KOPT-K1 (cell line): ENCODE data around the gene TBC1D9.
"Not testable (repeated sequence)": the region's sequence is repeated elsewhere in the genome, so short reads cannot be mapped to it uniquely, and the experiment has no call there.

Experiments
- H3K27ac ChIP-seq: fragments of 200-600 bp; sonication (generic); 2 replicates; pipeline ENCODE4 v1.5.1; 2016; ENCODE audit warnings: antibody characterized with exemption, mild to moderate bottlenecking, low read depth, low read length; ENCODE audit not compliant: poor library complexity, severe bottlenecking
- H3K36me3 ChIP-seq: fragments of 200-600 bp; sonication (generic); 2 replicates; pipeline ENCODE4 v1.5.1; 2017; ENCODE audit warnings: antibody characterized with exemption, mild to moderate bottlenecking, low read length, moderate library complexity; ENCODE audit not compliant: insufficient read depth
- H3K9me3 ChIP-seq: fragments of 200-600 bp; sonication (generic); 2 replicates; pipeline ENCODE4 v1.5.1; 2017; ENCODE audit warnings: antibody characterized with exemption, low read length, mild to moderate bottlenecking; ENCODE audit not compliant: insufficient read depth, poor library complexity, severe bottlenecking

The TBC1D9 gene

DNA sequence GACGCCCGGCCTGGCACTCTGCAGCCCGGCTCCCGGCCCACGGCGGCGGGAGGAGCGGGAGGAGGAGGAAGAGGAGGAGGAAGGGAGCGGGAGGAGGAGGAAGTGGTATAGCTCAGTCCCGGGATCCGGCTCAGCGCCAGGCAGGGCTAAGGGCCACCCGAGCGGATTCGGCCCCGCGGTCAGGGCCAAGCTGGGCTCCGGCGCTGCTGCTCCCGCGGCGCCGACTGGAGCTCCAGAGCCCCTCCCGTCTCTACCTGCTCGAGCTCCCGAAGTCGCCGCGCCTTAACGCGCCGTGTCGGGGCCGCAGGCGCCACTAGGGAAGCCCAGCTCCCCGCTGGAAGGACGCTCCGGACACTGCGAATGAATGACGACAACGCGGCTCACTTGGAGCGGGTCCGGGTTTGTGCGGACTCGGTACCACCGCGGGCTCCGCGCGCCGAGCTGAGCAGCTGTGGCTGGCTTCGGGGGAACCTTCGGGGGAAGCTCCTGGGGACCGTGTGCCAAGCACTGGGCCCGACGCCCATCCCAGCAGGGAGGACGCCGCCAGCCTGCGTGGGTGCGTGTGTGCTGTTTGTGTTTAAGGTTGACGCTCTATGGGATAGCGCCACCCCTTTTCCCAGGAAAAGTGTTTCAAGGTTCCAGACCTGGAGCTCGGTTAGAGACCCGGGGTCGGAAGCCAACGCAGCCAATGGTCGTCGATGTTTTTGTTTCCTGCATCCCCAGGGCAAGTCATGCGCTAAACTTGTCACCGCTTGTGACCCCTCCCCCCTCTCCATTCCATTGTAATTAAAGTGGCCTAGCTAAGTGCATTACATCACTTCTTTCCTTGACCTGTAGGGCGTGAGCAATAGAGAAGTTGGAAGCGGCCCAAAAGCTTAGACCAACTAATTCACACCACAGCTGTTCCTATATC is at the start of gene TBC1D9:
Gene TBC1D9, minus strand, starts transcription at position 67 of the 913 bp plus-strand sequence. CDS start 340 bp downstream, outside the sequence.
- Histone ChIP-seq H3K9me3 (no peaks in the 10 kb centered on the region), H3K36me3 (no peaks in the 10 kb centered on the region), H3K27ac (peak within 1 kb of the TSS; percentile 18)

DNA sequence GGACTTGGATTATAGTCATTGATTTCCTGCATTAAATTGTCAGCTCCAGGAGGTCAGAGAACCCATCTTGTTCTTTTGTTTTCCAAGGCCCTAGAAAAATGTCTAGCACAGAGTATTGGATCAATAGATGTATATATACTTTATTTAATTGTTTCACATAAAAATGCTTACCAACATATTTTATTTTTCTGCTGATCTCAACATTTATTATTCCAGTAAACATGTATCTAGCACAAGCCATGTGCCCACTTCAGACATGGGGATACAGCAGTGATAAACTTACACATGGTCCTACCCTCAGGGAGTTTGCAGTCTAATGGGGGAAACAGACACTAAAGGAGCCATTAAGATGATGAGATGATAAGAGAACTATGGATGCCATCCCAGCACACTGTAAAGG is 49.1 kb upstream of the TBC1D9 start:
- no peaks in the 10 kb centered on the region for H3K36me3 ChIP-seq
- no peaks in the 10 kb centered on the region for H3K9me3 ChIP-seq
- no peak overlapping the region for H3K27ac ChIP-seq

DNA sequence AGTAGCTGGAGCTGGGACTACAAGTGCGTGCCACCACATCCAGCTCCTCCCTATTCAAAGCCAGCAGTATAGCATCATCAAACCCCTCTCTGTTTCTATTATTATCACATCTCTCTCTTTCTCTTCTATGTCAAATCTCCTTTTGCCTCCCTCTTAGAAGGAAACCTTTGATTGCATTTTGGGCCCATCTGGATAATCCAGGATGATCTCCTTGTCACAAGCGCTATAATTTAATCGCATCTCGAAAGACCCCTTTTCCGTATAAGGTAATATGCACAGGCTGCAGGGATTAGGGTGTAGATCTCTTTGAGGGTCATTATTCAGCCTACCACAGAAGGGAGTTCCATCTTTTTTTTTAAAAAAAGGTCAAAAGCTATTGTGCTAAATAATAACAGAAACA is 46.4 kb upstream of the TBC1D9 start:
- Histone ChIP-seq H3K27ac (no peak overlapping the region), H3K9me3 (no peaks in the 10 kb centered on the region)

DNA sequence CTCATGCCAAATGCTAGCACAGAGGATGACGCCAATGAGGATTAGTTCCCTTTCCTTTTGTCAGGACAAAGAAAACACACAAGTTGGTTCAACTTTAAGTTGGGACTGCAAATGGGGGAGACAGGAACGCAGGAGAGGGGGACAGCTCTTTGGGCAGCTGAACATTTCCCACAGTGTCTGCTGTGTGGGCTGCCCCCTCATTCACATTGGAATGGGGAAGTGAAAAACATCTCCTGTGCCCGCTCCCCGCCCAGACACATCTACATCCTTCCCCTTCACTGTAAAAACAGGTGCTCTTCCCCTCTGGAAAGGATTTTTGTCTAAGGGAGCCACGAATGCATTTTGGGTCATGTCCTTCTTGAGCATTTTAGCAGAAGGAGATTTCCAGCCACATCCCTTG is 44.5 kb upstream of the TBC1D9 start:
- H3K9me3 ChIP-seq, result no peaks in the 10 kb centered on the region
- no peak overlapping the region for H3K27ac ChIP-seq
- no peaks in the 10 kb centered on the region for H3K36me3 ChIP-seq

More for the DNA sequence above, 46.4 kb upstream of the TBC1D9 start:
- H3K36me3 ChIP-seq, result no peaks in the 10 kb centered on the region

DNA sequence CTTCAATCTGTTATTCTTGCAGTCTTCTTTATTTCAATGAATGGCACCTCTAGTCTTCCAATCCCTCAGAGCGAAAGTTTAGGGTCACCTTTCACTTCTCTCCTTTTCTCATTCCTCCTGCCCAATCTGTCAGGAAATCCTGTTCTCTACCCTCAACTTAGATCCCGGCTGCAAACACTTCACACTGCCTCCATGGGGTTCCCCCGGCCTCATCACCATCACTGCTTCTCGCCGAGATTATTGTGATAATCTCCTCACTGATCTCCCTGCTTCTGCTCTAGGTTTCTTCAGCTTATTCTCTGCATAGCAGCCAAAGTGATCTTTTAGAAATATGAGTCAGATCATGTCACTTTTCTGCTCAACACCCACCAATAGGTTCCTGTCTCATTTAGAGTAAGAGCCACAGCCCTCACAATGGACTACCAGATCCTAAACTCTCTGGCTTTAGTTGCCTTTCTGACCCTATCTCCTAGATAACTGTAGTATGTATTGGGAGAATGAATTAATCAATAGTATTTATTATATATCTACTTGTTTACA is 43.6 kb upstream of the TBC1D9 start:
- Histone ChIP-seq H3K36me3 (no peaks in the 10 kb centered on the region), H3K9me3 (no peaks in the 10 kb centered on the region), H3K27ac (no peak overlapping the region)

DNA sequence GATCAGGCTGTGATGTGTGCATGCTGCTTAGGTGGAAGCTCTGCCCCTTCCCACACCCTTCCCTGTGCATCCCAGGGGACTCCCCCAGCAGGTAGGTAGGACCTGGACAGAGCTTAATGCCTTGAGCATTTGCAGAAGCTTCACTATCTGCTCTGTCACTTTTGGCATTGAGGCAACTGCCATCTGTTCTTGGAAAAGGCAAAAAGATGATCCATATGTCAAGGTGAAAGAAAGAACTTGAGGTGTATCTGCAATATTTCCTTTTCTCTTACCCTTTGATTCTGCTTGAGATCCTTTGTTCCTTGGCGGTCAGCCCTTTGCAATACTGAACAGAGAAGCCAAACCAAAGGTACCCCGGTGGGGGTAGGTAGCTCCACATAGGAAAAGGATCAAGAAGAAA is 37.1 kb upstream of the TBC1D9 start:
- Histone ChIP-seq H3K27ac (no peak overlapping the region), H3K36me3 (no peaks in the 10 kb centered on the region), H3K9me3 (no peaks in the 10 kb centered on the region)

DNA sequence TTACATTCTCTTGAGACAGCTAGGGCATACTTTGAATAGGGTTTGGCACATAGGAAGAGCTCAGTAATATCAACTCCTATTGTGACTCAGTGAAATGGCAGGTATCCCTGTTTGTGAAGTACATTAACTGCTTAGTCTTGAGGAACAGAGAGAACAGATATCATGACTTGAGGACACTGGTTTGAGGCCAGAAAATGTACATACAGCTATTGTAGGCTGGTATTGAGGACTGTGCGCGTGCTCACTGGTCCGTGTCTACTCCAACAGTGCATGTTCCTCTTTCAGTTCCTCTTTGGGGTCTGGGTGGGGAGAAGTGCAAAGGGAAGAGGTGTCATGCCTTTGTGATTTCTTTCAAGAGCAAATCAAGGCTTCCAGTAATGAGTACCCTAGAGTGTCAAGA is 34.6 kb upstream of the TBC1D9 start:
- Histone ChIP-seq H3K9me3 (no peaks in the 10 kb centered on the region), H3K36me3 (no peaks in the 10 kb centered on the region), H3K27ac (no peak overlapping the region)

DNA sequence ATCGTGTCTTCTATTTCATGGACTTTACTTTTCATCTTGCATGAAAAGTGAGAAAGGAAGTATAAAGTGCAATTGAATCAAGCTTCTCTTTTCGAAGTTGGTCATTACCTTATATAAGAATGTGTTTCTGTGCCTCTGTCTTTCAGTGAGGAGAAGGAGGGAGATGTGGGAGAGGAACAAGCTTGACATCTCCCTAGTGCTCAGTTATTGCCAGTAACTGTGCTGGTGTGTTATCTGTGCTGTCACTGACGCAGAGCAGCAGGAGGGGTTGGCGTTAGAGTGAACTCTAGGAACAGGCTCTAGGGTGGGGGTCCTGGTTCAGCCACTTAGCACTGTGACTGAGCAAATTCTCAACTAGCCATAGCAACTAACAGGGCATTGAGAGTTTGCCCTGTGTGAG is 34.0 kb upstream of the TBC1D9 start:
- H3K36me3 ChIP-seq, result no peaks in the 10 kb centered on the region
- H3K27ac ChIP-seq, result no peak overlapping the region
- no peaks in the 10 kb centered on the region for H3K9me3 ChIP-seq

DNA sequence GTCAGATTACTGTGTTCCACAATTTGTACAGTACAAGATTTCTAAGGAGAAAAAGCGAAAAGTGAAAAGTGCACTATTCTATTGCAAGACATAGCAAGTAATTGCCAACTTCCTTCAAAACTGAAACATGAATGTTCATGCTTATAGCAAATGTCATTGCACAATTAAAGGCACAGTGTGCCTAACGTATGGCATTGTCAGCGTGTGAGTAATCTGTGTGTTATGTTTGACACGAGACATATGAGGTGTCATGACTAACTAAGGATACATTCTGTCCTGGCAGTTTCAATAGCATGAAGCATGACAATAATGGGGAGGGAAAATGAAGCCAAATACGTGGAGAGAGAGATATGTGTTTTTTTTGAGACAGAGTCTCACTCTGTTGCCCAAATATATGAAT is 33.6 kb upstream of the TBC1D9 start:
- no peaks in the 10 kb centered on the region for H3K9me3 ChIP-seq
- no peaks in the 10 kb centered on the region for H3K36me3 ChIP-seq
- no peak overlapping the region for H3K27ac ChIP-seq

DNA sequence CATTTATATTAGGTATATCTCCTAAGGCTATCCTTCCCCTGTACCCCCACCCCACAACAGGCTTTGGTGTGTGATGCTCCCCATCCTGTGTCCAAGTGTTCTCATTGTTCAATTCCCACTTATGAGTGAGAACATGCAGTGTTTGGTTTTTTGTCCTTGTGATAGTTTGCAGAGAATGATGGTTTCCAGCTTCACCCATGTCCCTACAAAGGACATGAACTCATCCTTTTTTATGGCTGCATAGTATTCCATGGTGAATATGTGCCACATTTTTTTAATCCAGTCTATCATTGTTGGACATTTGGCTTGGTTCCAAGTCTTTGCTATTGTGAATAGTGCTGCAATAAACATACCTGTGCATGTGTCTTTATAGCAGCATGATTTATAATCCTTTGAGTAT is 26.6 kb upstream of the TBC1D9 start:
- H3K27ac ChIP-seq, H3K36me3 ChIP-seq, H3K9me3 ChIP-seq: not testable (repeated sequence)

DNA sequence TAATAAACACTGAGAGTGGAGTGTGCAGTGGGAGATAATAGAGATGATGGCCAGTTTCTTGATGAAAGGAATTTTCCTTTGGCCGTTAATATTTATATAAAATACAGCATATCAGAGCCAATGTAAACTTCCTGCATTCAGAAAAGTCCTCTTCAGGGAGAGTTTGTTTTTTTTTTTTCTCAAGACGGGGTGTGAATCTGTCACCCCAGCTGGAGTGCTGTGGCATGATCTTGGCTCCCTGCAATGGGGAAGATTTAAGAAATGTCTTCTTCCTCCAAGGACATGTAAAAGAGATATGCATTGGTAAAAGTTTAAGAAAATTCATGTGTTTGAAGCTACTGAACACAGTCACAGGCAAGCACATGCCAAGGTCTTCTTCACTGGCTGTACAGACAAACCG is 25.4 kb upstream of the TBC1D9 start:
- no peaks in the 10 kb centered on the region for H3K9me3 ChIP-seq
- H3K27ac ChIP-seq, result no peak overlapping the region
- no peaks in the 10 kb centered on the region for H3K36me3 ChIP-seq

DNA sequence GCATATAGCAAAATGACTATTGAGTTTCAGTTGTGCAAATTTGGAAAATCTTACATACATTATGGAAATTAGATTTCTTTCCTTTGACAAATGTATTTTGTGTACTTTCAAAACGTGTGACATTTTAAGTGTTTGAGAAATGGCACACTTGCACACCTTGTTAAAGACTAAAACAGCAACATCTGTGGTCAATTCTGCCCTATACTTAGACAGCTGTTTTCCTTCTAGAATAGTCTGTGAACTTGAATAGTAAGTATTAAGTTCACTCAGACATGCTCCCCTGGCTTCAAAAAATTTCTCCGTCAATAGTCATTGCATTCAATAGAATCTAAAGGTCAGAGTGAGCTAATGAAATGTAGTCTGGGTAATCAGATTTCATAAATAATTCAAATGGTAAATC is 21.7 kb upstream of the TBC1D9 start:
- Histone ChIP-seq H3K9me3 (no peaks in the 10 kb centered on the region), H3K27ac (no peak overlapping the region), H3K36me3 (no peaks in the 10 kb centered on the region)

DNA sequence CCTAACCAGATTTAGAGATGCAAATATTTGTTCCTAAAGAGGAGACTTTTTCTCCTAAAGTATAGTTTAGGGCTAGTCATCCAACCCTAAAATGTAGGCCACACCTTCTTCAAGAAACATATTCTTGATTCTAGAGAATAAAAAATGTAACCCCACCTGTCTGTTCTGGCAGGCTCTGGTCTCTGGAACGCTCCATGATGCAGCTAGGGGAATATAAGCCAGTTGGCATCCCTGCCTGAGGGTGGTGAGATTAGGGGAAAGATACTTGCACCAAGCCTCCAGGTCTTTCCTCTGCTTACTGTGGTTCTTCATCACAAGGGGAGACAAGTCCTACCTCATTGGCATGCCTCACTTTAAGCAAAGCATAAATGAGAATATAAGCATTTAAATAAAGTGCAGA is 21.2 kb upstream of the TBC1D9 start:
- no peaks in the 10 kb centered on the region for H3K9me3 ChIP-seq
- no peaks in the 10 kb centered on the region for H3K36me3 ChIP-seq
- H3K27ac ChIP-seq, result no peak overlapping the region

DNA sequence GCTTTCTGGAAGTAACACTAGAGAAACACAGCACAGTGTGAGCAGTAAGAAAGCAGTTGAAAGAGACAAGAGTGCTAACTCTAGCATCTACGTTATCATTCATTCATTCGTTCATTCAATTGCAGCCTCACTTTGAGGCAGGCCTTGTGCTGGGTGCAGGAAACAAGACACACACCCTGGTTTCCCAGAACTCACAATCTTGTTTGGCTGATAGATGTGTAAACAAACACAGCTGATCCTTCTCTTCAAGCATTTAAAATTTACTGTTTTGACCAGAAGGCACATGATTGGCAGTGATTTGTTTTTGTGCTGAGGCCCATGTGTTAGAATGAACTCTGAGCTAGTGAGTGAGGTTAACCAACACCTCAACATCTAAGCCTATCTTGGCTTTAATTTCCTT is 20.4 kb upstream of the TBC1D9 start:
- Histone ChIP-seq H3K27ac (no peak overlapping the region), H3K9me3 (peaks cover 2% of the 10 kb centered on the region), H3K36me3 (no peaks in the 10 kb centered on the region)

DNA sequence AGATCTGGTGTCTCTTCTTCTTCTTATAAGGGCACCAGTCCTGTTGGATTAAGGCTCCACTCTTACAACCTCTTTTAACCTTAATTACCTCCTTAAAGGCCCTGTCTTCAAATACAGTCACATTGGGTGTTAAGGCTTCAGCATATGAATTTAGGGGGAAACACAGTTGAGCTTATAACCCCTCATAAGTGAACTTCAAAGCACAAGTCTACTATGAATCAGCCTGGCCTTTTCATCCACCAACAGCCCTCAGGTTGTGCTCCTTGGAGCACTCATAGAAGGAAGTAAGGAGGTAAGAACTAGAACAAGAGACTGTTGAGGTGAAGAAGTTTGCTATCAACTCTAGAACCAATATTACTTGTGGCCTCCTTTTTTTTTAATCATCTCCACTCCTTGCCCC is 18.8 kb upstream of the TBC1D9 start:
- peaks cover 5% of the 10 kb centered on the region for H3K9me3 ChIP-seq
- H3K27ac ChIP-seq, result no peak overlapping the region
- no peaks in the 10 kb centered on the region for H3K36me3 ChIP-seq

DNA sequence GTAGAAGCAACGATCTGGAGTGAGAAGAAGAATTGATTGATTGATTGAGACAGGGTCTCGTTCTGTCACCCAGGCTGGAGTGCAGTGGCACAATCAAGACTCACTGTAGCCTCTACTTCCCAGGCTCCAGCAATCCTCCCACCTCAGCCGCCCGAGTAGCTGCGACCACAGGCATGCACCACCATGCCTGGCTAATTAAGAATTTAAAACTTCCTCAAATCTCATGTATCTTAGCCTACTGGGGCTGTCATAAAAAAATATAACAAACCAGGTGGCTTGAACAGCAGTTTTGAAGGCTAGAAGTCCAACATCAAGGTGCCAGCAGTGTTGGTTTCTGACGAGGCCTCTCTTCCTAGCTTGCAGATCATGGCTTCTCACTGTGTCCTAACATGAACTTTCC is 18.3 kb upstream of the TBC1D9 start:
- Histone ChIP-seq H3K36me3 (no peaks in the 10 kb centered on the region), H3K9me3 (peaks cover 5% of the 10 kb centered on the region), H3K27ac (no peak overlapping the region)
